NCI-H69 (cell line): Measurements from ENCODE around the gene ZNF580.

Experiments
- DNase-seq: peaks from one replicate; lab custom pipeline; 2025; lab: John Stamatoyannopoulos, UW

Gene ZNF580

GRCh38 chr19:55663846-55664536 is 23.2 kb downstream of the ZNF580 start:
- DNase-seq, result no peak

GRCh38 chr19:55666343-55667005 is 25.7 kb downstream of the ZNF580 start:
- DNase-seq, result no peak

- DNase-seq, result no peak
Observed at GRCh38 chr19:55667006-55667381, 26.2 kb downstream of the ZNF580 start.

GRCh38 chr19:55667511-55667910 is 26.7 kb downstream of the ZNF580 start:
- no peak for DNase-seq

GRCh38 chr19:55667958-55668357 is 27.2 kb downstream of the ZNF580 start:
- no peak for DNase-seq

GRCh38 chr19:55668603-55669348 is 28.0 kb downstream of the ZNF580 start:
- DNase-seq, result no peak

GRCh38 chr19:55669418-55670279 is 28.8 kb downstream of the ZNF580 start:
- DNase-seq, result no peak

GRCh38 chr19:55670280-55671053 is 29.7 kb downstream of the ZNF580 start:
- peak; percentile 44 for DNase-seq

GRCh38 chr19:55671054-55671378 is 30.2 kb downstream of the ZNF580 start:
- no peak for DNase-seq

GRCh38 chr19:55672418-55672817 is 31.6 kb downstream of the ZNF580 start:
- DNase-seq, result no peak

- DNase-seq, result peak; percentile 27
Observed at GRCh38 chr19:55673465-55673864, 32.7 kb downstream of the ZNF580 start.

- DNase-seq, result no peak
Observed at GRCh38 chr19:55673889-55674288, 33.1 kb downstream of the ZNF580 start.

- DNase-seq, result no peak
Observed at GRCh38 chr19:55674459-55674840, 33.6 kb downstream of the ZNF580 start.

GRCh38 chr19:55674841-55675660 is 34.2 kb downstream of the ZNF580 start, which contains the start of gene EPN1:
EPN1 (plus strand) TSS chr19:55675226; CDS start chr19:55678628, 3,402 bp downstream.
- peak; percentile 99 for DNase-seq

- DNase-seq, result no peak
Observed at GRCh38 chr19:55675661-55676354, 35.0 kb downstream of the ZNF580 start.

- peak; percentile 11 for DNase-seq
Observed at GRCh38 chr19:55676383-55676782, 35.6 kb downstream of the ZNF580 start.

GRCh38 chr19:55676889-55677505 is 36.2 kb downstream of the ZNF580 start:
- DNase-seq, result no peak

- no peak for DNase-seq
Observed at GRCh38 chr19:55677572-55678028, 36.8 kb downstream of the ZNF580 start.

GRCh38 chr19:55678121-55678671 is 37.4 kb downstream of the ZNF580 start:
- no peak for DNase-seq
